GM13976 (cell line): ENCODE results near the gene CCDC27.

Experiments
- DNase-seq: peaks from one replicate; pipeline ENCODE4 v3.0.0; 2012; ENCODE audit warnings: low spot score
- in situ Hi-C: fragments of 300-500 bp; cut with MboI; formaldehyde crosslinking; loops from one replicate; pipeline ENCODE4 v1.12.0; 2022; ENCODE audit warnings: low sequenced_read_pairs, mixed read lengths, inconsistent platforms; ENCODE audit not compliant: unreplicated experiment
- TF ChIP-seq, protein P1 (sequence below): IDR thresholded peaks from 2 replicates; pipeline ENCODE4 v1.5.1; 2012; ENCODE audit warnings: borderline replicate concordance, mild to moderate bottlenecking; ENCODE audit not compliant: insufficient read depth; ENCODE audit errors: extremely low read depth, missing control alignments, control extremely low read depth

CCDC27 gene

DNA sequence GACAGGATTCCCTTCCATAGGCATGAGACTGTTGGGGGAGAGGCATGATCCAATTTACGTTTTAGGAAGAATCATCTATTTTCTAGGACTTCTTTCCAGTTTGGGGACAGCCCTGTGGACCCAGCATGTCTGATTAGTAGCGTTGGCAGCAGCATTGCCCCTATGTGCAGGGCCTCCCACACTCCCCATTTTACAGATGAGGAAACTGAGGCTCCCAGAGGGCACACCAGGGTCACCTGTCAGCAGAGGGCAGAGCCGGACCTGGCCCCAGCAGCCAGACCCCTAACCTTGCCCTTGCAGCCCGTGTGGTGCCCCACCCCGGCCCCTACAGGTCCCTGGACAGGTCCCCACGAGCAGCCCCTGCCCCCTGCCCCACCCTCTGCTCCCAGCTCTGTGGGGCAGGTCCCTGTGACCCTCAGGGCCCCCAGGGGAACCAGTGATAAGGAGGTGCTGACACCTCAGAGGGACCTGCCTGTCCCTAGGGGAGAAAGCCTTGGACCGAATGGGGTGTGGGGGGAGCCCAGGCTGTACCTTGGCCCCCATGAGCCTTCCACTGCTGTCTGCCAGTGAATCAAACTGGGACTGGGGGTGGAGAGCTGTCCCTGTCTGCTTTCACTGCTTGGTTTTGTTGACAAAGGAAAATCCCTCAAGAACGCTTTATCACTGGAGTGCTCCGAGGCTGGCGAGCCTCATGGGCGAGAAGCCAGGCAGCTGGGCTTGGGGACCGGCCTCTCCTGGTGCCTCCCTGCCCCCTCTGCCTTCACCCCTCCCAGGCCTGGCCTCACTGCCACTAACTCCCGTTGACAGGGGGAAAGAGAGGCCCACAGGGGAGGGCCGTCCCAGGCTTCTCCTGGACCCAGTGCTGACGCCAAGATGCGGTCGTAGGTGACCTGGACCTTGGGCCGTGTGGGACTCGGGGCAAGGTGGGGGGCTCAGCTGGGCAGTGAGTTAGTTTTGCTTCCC, 39.4 kb upstream of the CCDC27 start:
- in situ Hi-C loops: no loop called here
- DNase-seq: no peak
- TF ChIP-seq, protein P1, sequence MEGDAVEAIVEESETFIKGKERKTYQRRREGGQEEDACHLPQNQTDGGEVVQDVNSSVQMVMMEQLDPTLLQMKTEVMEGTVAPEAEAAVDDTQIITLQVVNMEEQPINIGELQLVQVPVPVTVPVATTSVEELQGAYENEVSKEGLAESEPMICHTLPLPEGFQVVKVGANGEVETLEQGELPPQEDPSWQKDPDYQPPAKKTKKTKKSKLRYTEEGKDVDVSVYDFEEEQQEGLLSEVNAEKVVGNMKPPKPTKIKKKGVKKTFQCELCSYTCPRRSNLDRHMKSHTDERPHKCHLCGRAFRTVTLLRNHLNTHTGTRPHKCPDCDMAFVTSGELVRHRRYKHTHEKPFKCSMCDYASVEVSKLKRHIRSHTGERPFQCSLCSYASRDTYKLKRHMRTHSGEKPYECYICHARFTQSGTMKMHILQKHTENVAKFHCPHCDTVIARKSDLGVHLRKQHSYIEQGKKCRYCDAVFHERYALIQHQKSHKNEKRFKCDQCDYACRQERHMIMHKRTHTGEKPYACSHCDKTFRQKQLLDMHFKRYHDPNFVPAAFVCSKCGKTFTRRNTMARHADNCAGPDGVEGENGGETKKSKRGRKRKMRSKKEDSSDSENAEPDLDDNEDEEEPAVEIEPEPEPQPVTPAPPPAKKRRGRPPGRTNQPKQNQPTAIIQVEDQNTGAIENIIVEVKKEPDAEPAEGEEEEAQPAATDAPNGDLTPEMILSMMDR: no peak

DNA sequence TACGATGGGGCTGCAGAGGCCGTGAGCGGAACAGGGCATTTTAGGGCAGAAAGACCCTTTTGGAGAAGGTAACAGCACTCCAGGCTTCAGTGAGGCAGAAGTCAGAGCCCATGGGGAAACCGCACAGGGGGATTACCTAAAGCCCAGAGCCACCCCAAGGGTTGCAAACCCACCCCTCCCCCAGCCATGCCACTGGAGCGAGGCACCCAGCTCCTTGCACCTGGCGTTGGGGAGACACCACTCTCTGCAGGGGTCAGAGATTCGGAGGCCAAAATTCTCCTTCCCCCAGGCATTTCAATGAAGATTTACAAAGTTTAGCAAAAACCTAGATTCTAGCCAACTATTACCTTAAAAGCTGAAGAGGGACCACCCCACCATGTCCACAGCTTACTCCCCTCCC, 38.4 kb upstream of the CCDC27 start:
- TF ChIP-seq, protein P1: no peak
- in situ Hi-C loops: no loop called here
- DNase-seq: no peak

DNA sequence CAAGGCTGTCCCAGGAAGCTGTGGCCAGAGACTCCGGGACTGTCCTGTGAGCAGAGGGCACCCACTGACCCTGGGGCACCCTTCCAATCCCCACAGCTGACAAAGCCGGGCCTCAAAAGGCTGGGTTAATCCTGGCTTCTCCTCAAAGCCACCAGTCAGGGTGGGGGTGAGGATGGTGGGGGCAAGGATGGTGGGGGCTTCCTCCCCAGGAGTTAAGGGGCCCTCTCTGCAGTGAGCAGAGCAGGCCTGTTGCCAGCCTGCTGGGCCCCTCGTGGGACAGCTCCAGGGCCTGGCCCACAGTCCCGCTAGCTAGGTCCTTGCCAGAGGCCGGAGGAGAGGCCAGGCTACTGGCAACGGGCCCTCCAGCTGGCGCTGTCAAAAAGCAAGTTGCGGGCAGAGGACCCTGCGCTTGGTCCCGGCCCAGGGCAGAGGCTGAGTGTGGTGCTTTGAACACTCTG, 37.9 kb upstream of the CCDC27 start:
- TF ChIP-seq, protein P1: no peak
- in situ Hi-C loops: no loop called here
- DNase-seq: no peak

DNA sequence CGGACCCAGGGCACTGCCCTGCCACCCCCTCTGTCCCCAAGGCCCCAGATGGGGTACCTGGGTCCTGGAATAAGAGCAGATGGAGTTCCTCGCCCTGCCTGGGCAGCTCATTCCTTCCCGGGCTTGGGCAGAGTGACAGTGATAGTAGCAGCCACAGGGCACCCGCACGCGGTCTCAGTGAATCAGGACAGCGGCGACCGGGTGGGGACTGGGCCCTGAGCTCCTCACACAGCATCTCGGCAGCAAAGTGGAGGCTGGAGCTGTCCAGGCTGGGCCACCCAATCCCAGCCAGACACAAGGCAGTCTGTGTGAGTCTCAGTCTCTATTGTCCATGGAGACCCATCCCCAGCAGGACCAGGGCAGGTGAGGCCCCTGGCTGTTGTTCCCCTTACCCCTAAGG, 37.4 kb upstream of the CCDC27 start:
- no peak for DNase-seq
- TF ChIP-seq, protein P1: no peak
- in situ Hi-C loops: no loop called here

DNA sequence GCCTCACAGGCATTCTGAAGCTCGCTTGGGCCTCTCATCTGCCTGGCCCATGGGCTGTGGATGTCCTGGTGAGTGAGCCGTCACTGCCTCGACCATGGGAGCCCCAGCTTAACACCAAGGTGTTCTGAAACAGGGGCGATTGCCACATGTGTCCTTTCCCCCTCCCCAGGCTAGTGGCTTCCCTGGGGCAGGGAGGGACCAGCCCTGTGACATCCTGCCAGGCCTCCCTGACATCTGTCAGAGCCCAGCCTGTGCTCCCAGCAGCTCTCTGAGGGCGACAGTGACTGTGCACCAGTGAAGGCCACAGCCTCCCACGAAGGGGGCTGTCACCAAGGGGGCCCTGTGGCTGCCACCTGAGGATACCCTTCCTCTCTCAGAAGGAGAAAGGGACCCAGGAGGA, 35.9 kb upstream of the CCDC27 start:
- in situ Hi-C loops: no loop called here
- DNase-seq: no peak
- TF ChIP-seq, protein P1: no peak

DNA sequence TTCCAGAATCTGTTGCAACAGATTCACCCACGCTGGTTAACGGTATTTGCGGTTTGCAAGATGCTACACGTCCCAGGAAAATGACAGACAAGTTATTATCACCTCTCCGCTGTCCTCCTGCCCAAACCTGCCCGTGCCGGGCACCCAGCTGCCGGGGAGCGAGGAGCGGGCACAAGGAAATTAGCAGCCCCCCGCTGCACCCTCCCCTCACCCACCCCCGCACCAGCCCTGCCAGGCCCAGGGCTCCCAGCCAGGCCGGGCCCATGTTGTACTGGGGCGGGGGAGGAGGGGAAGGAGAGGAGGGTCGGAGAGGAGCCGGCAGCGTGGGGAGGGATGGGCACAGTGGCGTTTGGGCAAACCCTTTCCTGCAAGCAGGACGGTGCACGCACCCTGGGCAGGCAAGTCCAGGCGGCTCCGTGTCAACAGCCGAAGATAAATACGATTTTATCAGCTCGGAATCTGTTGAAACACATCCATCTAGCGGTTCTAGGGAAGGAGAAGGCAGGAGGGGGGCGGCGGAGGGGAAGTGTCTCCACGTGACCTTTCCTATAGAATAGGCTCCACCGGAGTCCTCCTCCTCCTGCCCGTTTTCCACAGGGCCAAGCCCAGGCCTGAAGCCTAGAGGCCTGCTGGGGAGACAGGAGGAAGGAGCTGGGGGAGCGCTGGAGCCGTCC, 35.1 kb upstream of the CCDC27 start:
- no peak for DNase-seq
- in situ Hi-C loops: no loop called here
- TF ChIP-seq, protein P1: no peak
